Measurements from ENCODE around the gene TRIM46.
A peak's percentile ranks its signal among the peaks of the same experiment; 100 is the strongest.

The TRIM46 gene

DNA sequence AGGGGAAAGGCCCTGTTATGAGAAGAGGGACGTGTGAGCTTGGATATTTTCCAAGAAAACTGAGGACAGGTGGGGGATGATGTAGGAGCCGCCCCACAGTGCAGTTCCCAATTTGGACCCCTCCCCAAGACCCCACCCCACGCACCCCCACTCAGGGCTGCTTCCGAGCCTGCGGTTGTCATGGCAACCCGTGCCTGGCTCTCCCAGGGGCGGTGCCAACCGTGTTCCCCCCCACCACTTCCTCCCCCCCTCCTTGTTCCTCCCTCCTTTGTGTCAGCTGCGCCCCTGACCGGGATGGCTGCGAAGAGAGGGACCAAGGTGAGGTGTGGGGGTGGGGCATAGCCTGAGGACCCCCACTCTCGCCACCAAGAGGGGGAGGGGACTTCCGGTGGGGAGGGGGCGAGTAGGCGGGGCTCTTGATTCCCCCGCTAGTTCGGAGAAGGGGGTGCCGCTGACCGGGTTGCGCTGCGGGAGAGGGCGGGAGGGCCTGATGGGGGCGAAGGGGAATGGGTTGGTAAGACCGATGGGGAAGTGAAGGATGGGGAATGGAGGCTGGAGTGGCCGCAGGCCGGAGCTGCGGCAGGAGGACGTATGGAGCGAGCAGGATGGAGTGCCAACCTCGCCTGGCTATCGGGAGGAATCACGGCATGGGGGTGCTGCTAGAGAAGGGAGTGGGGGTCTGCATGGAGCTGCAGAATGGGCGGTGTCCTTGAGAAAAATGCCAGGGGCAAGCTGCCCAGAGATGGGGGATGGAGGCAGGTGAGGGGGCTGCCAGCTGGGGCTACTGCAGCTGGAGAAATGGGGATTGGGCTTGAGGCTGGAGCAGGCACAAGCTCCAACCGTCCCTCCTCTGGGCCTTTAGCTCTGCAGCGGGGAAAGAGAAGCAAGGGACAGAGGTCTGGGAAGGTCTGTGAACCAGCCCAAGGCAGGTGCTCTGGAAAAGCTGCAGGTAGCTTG lies 953 bp downstream of the TRIM46 start:
- DNase-seq, result peak; percentile 67

DNA sequence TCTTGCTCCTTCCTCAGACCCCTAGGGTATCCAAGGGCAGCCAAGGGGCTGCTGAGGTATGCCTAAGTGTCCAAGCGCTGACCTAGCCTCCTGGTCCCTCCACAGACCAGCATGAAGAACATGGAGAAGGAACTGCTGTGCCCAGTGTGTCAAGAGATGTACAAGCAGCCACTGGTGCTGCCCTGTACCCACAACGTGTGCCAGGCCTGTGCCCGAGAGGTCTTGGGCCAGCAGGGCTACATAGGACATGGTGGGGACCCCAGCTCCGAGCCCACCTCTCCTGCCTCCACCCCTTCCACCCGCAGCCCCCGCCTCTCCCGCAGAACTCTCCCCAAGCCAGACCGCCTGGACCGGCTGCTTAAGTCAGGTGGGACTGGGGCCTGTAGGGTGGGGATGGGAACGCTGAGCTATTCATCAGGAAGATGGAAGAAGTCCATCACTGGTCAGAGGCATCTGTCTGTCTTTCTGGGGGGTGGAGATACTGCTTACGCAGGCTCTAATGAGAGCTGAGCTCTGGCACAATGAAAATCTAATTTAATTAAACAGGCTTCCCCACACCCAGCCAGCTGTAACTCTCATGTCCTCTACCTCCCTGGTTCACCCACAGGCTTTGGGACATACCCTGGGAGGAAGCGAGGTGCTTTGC lies 1.8 kb downstream of the TRIM46 start:
- DNase-seq, result no peak

DNA sequence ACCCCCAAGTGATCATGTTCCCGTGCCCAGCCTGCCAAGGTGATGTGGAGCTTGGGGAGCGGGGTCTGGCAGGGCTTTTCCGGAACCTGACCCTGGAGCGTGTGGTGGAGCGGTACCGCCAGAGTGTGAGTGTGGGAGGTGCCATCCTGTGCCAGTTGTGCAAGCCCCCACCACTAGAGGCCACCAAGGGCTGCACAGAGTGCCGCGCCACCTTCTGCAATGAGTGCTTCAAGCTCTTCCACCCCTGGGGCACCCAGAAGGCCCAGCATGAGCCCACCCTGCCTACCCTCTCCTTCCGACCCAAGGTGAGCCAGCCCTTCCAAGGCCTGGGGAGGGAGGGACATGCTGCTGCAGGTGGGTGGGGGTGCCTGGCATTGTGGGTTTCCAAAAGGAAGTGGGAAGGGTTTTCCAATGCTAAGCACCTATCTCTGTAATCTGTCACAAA lies 2.3 kb downstream of the TRIM46 start:
- no peak for DNase-seq

DNA sequence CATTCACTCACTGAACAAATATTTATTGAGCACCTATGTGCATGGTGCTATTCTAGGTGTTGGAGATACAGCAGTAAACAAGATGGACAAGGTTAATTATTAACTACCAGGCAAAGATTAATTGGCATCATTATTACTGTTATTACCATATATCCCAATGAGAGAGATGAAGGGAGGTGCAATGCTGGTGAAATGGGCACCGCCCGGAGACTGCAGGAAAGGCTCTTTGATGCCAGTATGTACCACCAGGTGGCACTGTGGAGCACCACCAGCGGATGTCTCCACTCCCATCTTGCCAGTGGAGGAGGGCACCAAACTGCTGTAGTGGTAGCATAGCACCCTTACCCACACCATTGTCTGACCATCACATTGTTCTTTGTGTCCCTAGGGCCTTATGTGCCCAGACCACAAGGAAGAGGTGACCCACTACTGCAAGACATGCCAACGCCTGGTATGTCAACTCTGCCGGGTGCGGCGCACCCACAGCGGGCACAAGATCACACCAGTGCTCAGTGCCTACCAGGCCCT lies 3.0 kb downstream of the TRIM46 start:
- DNase-seq, result peak; percentile 57

DNA sequence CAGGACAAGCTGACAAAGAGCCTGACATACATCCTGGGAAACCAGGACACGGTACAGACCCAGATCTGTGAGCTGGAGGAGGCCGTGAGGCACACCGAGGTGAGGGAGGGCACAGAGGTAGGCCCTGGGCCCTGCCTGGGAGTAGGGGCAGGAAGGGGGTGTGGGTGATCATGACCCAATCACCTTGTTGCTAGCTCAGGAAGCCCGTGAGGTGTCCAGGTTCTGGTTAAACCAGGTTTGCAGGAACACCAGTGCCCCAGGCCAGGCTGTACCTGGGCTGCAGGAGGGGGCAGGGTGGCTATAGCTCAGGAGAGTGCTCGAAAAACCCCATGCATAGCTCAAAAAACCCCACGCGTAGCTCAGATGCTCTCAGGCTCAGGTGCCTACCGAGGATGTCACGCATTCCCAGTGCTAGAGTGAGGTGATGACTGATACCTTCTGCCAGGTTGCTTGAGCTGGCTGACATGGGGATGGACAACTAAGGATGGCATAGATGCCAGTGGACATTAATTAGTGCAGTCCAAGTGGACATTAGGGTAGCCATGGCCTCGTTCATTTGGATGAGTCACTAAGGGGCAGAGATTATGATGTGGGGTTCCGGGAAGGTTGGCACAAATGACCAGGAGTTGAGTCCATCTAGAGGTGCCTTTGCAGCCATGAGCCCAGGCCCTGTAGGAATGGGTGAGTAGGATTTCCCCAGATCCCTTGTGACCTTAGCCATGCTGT lies 3.7 kb downstream of the TRIM46 start:
- DNase-seq, result no peak

DNA sequence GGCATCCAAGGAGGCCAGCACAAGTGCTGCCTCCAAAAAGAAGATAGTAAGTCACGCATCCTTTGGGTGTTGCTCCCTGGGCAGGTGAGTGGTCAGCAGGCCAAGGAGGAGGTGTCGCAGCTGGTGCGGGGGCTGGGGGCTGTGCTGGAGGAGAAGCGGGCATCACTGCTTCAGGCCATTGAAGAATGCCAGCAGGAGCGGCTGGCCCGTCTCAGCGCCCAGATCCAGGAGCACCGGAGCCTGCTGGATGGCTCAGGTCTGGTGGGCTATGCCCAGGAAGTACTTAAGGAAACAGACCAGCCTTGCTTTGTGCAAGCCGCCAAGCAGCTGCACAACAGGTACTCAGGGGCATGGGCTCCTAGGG lies 4.3 kb downstream of the TRIM46 start:
- no peak for DNase-seq

DNA sequence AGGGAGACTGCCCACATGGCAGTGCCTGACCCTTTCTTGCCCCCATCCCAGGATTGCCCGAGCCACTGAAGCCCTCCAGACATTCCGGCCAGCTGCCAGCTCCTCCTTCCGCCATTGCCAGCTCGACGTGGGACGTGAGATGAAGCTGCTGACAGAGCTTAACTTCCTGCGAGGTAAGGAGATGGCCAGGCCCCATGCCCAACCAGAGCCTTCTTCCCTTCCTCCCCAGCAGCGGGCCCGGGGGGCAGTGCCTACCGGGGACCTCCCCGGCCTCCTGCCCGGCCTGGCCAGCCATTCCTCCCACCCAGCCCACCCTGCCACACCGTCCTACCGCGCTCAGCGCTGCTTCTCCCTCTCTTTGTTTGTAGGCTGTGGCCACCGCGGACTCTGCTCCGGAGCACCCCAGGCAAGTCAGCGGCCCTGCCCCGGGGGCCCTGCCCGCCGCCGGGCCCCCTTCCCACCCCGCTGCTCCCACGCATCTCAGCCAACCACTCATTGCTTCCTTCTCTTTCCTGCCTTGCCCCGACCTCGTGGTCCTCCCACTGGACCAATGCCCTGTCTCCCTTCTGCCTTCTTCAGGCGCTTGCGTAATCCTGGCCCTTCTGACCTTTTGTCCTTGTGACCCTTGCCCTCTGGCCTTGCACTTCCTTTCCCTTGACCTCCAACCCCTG lies 4.9 kb downstream of the TRIM46 start:
- no peak for DNase-seq

DNA sequence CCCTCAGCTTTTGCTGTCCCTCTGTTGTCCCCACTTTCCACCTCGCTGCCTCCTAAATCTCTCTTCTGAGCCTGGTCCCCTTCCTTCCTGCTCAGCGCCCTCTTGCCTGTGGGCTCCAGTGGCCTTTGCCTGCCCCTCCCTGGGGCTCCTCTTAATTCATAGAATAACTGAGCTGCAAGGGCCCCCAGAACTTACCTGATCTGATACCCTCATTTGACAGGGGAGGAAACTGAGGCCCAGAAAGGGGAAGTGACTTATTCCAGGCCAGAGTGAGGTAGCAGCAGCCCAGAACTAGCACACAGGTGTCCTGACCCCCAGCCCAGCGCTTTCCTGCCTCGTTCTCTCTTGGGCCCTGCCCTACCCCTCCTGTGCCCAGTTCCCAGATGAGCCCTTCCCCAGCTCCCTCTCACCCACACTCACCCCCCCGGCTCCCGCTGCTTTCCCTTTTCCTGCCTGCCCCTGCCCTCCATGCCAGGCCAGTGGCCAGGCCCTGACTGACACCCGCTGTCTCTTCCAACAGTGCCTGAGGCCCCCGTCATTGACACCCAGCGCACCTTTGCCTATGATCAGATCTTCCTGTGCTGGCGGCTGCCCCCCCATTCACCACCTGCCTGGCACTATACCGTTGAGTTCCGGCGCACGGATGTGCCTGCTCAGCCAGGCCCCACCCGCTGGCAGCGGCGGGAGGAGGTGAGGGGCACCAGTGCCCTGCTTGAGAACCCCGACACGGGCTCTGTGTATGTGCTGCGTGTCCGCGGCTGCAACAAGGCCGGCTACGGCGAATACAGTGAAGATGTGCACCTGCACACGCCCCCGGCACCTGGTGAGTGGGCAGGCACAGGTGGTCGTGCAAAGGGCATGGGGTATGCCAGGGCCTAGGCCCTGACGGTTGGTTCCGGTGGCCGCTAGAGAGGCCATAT lies 5.7 kb downstream of the TRIM46 start:
- no peak for DNase-seq

DNA sequence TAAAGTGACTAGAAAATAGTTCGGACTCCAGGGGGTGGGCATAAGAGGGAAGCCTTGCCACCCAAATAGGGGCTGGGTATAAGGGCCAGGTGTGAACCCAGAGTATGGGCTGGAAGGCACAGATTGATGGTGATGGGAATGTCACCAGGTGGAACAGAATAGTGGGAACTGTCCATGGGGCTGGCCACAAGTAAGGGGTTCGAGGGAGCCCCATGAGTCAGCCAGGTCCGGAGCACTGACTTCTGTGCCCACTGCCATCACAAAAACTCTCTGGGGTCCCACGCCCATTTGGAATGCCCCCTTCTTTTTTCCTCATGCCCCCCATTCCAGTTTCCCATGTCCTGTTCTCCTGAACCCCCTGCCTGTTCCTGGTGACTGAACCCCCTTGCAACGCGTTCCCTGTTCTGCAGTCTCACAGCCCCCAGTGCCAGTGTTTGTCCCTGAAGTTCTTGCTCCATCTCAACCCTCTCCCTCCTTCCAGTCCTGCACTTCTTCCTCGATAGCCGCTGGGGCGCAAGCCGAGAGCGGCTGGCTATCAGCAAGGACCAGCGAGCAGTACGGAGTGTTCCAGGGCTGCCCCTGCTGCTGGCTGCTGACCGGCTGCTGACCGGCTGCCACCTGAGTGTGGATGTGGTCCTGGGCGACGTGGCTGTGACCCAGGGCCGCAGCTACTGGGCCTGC lies 7.9 kb downstream of the TRIM46 start:
- no peak for DNase-seq

DNA sequence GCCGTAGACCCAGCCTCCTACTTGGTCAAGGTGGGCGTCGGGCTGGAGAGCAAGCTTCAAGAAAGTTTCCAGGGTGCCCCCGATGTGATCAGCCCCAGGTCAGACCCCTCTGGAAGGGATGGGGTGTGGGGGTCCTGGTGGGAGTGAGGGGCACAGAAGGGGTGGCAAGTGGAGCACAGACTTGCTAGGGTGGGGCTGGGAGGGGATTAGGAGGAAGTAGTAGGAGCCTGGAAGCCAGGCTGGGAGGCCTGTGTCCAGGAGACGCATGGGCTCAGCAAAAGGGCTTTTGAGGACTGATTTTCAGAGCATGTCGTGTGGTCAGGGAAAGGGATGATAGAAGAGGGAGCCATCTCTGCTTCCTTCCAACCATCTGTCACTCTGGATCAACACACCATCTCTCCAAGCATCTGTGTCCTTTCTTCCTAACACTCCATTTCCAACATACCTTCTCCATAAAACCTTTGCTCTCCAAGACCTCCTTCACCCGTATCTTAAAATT lies 8.5 kb downstream of the TRIM46 start:
- DNase-seq, result no peak

DNA sequence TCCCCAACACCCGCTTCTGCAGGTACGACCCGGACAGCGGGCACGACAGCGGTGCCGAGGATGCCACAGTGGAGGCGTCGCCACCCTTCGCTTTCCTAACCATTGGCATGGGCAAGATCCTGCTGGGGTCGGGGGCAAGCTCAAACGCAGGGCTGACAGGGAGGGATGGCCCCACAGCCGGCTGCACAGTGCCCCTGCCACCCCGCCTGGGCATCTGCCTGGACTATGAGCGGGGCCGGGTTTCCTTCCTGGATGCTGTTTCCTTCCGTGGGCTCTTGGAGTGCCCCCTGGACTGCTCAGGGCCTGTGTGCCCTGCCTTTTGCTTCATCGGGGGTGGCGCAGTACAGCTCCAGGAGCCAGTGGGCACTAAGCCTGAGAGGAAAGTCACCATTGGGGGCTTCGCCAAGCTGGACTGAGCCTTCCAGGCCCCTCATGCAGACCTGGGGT lies 10.1 kb downstream of the TRIM46 start:
- DNase-seq, result no peak

DNA sequence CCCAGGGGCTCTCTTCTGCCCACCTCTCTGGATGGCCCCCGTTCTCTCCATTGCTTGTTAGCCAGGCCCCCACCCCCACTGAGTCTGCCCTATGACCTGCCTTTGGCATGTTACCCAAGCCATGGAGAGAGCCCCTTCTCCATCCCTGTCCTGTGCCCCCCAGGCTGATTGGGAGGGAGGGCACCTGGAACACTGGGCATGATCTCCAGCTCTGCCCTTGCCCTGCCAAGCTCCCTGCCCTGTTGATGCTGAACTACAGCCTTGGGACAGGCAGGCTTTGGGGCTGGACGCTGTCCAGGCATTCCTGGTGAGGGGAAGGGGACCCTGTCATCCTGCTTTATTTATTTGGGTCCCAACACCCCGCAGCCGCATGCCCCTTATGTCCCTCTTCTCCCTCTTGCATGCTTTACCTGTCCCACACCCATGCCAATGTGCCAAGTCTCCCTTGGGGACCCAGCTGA lies 10.7 kb downstream of the TRIM46 start:
- no peak for DNase-seq

DNA sequence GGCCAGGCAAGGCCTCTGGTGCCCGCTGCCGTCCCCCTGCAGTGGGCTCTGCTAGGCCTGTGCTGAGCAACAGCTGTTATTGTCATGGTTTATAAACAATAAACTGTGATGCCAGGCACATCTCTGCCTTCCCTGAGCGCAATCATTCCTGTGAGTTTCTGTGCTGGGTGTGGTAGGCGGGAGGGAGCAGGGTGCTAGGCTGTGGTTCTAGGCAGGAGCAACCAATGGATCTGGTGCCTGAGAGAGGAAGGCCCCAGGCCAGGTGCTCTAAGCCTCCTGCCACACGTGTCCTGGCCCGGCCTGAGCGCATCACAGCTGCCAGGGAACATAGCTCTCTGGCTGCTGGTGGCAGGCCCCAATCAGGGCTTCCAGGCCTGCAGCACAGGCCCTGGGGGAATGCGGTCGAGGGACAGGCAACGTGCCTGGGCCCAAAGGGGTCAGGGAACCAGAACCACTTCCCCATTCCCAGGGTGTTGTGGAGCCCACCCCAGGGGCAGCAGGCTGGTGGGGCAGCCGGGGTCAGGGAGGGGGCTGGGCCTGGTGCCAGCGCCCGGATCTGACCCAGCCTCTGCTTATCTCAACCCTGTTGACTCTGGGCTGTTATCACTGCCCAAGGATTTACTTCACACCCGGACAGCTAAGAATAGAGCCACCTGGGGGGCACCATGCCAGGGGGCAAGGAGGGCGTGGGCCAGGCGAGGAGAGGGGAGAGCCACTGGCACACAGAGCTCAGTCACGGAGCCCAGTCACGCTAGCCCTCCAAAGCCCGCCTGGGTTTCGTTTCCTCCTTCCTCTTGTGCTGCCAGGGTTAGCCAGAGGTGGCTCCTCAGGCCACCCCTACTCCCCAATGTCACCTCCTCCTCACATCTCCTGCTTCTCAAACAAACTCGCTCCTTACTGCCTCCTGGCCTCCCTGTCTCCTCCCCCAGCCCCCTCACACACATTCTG lies 11.5 kb downstream of the TRIM46 start:
- no peak for DNase-seq

DNA sequence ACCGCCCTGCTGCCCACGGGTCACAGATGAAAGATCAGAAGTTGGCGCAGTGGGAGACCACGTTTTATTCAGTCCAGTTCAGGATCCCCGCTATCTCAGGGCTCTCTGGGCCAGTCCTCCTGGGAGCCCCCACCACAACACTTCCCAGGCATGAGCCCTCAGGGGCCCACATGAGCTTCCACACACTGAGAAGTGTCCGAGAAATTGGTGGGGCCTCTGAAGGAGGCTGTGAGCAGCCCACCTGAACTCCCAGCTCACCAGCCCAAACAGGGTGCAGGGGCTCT lies 12.1 kb downstream of the TRIM46 start:
- no peak for DNase-seq

DNA sequence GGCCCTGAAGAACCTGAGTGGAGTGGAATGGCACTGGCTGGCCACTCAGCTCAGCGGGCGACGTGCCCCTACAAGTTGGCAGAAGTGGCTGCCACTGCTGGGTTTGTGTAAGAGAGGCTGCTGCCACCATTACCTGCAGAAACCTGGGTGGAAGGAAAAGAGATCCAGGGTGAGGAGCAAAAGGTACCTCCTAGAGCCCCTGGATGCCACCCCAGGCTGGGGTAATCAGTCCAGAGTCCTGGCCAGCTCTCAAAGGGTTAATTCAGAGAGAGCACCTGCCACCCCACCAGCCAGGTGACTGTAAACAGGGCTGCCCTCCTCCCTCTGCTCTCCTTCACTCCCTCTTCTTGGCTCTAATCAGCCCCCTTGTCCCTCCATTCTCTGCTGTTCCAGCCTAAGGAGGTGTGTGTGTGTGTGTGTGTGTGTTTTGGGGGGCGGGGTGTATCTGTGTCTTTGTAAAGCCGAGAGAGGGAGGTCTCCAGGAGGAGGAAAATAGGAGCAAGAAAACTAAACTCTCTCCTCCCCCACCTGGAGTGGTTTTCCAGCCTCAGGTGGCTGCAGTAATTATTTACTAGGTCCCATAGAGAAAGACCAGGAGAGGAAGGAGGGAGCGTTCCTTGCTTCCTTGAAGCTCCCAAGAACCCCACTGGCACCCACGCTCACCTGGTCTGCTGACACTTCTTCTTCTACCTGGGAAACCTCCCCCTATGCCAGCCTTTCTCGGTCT lies 12.6 kb downstream of the TRIM46 start:
- no peak for DNase-seq

DNA sequence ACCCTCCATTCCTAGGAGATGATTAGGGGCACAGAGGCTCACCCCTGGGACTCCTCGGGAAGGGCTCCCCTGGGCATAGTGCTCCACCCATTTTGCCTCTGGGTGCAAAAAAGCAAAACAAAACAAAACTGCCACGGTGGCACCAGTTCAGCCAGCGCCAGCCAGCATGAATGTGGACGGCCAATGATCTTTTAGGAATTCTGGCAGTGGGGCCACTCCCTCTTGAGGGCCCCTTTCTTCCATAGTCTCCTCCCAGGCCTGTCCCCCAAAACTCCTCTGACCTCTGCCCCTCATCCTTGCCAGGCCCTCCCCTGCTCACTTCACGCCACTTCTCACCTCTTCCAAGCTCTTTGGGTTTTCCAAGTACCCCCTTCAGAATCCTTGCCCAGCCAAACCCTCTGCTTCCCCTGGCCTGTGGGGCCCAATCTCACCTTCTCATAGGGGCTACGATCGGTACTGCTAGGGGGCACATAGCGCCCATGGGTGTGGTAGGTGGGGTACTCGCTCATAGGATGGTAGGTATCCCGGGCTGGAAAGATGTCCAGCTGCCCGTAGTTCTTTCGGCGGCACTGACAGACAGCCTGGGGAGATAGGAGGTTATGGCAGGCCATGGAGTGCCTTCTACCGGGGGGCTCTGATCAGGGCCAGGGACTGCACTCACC lies 13.3 kb downstream of the TRIM46 start:
- DNase-seq, result no peak

DNA sequence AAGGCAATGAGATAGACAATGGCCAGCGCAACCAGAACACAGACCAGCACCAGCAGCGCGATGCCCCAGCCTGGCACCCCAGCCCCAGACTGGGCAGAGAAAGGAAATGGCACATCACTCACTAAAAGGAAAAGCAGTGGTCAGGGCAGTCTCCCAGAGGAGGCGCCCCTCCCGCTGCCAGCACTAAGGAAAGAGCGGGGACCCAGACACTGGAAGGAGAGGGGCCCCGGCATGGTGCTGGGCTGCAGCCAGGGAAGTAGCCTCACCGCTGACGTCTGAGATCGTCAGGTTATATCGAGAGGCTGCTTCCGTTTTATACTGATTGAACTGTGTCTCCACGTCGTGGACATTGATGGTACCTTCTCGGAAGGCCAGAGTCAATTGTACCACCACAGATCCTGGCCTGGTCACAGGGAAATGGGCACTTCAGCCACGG lies 13.8 kb downstream of the TRIM46 start:
- DNase-seq, result no peak

DNA sequence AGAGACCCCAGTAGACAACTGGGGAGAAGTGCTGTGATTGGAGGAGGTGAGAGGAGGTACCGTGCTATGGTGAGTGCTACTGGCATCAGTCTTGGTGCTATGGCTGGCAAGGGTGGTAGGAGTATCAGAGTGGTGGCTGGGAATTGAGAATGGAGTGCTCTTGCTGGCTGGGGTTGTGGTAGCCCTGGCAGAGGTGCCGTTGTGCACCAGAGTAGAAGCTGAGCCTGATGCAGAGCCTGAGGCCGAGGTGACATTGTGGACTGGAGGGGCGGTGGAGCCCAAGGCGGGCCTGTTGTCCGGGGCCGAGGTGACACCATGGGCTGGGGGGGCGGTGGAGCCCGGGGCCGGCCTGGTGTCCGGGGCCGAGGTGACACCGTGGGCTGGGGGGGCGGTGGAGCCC lies 14.6 kb downstream of the TRIM46 start:
- DNase-seq, result no peak

All from NCI-H2227 treated with DMSO at 0.1 percent for 48 hours (cell line).